Hepatocyte (in vitro differentiated cells): ENCODE data around the gene IFNL4. TPM values are rescaled to one million over a fixed set of nuclear protein-coding genes. Genes with fewer than 3 reads are reported as not detected.
"Not testable (repeated sequence)": the region's sequence is repeated elsewhere in the genome, so short reads cannot be mapped to it uniquely, and the experiment has no call there.

ENCODE experiments used
- DNase-seq: peaks from one replicate; pipeline ENCODE4 v3.0.0-alpha.2; 2016; ENCODE audit warnings: low spot score
- H2AFZ ChIP-seq: fragments of 200-600 bp; sonication (generic); 2 replicates; pipeline ENCODE4 v1.6.0; 2016; ENCODE audit warnings: antibody characterized with exemption, mild to moderate bottlenecking
- H3K27ac ChIP-seq: fragments of 200-600 bp; sonication (generic); 2 replicates; pipeline ENCODE4 v1.5.1; 2016; ENCODE audit warnings: mild to moderate bottlenecking
- H3K27me3 ChIP-seq: fragments of 200-600 bp; sonication (generic); 2 replicates; pipeline ENCODE4 v1.6.1; 2016
- H3K36me3 ChIP-seq: fragments of 200-600 bp; sonication (generic); replicated peaks from 2 replicates; pipeline ENCODE4 v1.5.1; 2016; ENCODE audit warnings: low read depth; ENCODE audit not compliant: insufficient read depth
- H3K4me1 ChIP-seq: fragments of 200-600 bp; sonication (generic); 2 replicates; pipeline ENCODE4 v1.5.1; 2016; ENCODE audit warnings: mild to moderate bottlenecking, moderate library complexity; ENCODE audit not compliant: insufficient read depth
- H3K4me2 ChIP-seq: fragments of 200-600 bp; sonication (generic); 2 replicates; pipeline ENCODE4 v1.6.0; 2016
- H3K4me3 ChIP-seq: fragments of 200-600 bp; sonication (generic); 2 replicates; pipeline ENCODE4 v1.5.1; 2016; ENCODE audit warnings: mild to moderate bottlenecking
- H3K79me2 ChIP-seq: fragments of 200-600 bp; sonication (generic); 2 replicates; pipeline ENCODE4 v1.6.0; 2017; ENCODE audit warnings: mild to moderate bottlenecking
- H3K9me2 ChIP-seq: fragments of 200-600 bp; sonication (generic); replicated peaks from 2 replicates; pipeline ENCODE4 v1.6.0; 2017; ENCODE audit warnings: mild to moderate bottlenecking; ENCODE audit not compliant: insufficient read depth
- H3K9me3 ChIP-seq: fragments of 200-600 bp; sonication (generic); 2 replicates; pipeline ENCODE4 v1.5.1; 2016; ENCODE audit warnings: low read depth, mild to moderate bottlenecking
- H4K20me1 ChIP-seq: fragments of 200-600 bp; sonication (generic); 2 replicates; pipeline ENCODE4 v1.6.0; 2016; ENCODE audit warnings: mild to moderate bottlenecking; ENCODE audit not compliant: insufficient read depth, poor library complexity, severe bottlenecking
- CTCF ChIP-seq: fragments of 200-600 bp; sonication (generic); IDR thresholded peaks from 2 replicates; pipeline ENCODE4 v1.5.1; 2016; ENCODE audit warnings: antibody characterized with exemption, mild to moderate bottlenecking; ENCODE audit not compliant: poor library complexity
- EZH2 ChIP-seq: fragments of 200-600 bp; sonication (generic); IDR thresholded peaks from 2 replicates; pipeline ENCODE4 v1.6.1; 2016; ENCODE audit warnings: antibody characterized with exemption, mild to moderate bottlenecking, borderline replicate concordance
- EZH2phosphoT487 ChIP-seq: fragments of 200-600 bp; sonication (generic); IDR thresholded peaks from one replicate; pipeline ENCODE4 v1.6.1; 2018; ENCODE audit warnings: antibody characterized with exemption, mild to moderate bottlenecking, low read depth, moderate library complexity; ENCODE audit not compliant: unreplicated experiment, severe bottlenecking
- WGBS: methylation state at CpG from one replicate; pipeline ENCODE4 v1.1.6; 2016; ENCODE audit warnings: low lambda C conversion rate; ENCODE audit errors: missing lambda C conversion rate; 5-methylcytosine and 5-hydroxymethylcytosine counted together
- polyA plus RNA-seq: library from polyadenylated mRNA; unstranded; fragments of >200 nt; fragmentation: Nextera tagmentation; extraction: Ambion mirVana; gene quantifications from 2 replicates; pipeline ENCODE4 v1.2.1, GENCODE V29; 2016
- total RNA-seq: library from RNA; depleted of rRNA; stranded (reverse); fragments of >200 nt; gene quantifications from 2 replicates; pipeline ENCODE4 v1.2.3, GENCODE V29; 2014

IFNL4 gene
- total and polyA plus RNA-seq, 2 experiments from 2014 or later: not detected

- no peak for DNase-seq
- Histone ChIP-seq H3K9me2 (no peaks in the 10 kb centered on the region), H3K4me2 (no peak overlapping the region), H3K4me3 (no peak overlapping the region), H4K20me1 (no peaks in the 10 kb centered on the region), H3K27ac (no peak overlapping the region), H3K9me3 (no peaks in the 10 kb centered on the region), H3K27me3 (no peaks in the 10 kb centered on the region), H3K4me1 (no peaks in the 10 kb centered on the region), H3K36me3 (no peaks in the 10 kb centered on the region), H2AFZ (no peak overlapping the region), H3K79me2 (no peaks in the 10 kb centered on the region)
- TF ChIP-seq CTCF: no peak
- TF ChIP-seq EZH2phosphoT487: no peak
- no peak for TF ChIP-seq EZH2
- 86% methylated on average over 13 of the region's 15 CpGs for WGBS
Measured at GRCh38 chr19:39218230-39219007, 30.2 kb downstream of the IFNL4 start.

DNA sequence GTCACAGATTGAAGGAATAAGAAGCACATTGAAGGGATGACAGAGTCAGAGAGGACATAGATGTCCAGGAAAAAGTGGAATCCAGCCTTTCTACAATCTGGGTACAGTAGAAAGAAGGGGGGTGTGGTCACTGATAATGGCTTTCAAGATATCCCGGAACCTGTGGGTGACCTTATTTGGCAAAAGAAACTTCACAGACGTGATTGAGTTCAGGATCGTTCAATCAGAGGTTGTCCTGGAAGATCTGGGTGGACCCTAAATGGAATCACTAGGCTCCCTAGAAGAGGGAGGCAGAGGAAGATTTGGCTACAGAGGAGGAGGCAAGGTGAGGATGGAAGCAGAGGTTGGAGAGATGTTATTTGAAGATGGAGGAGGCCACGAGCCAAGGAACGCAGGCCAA is 31.6 kb downstream of the IFNL4 start:
- TF ChIP-seq EZH2phosphoT487: no peak
- TF ChIP-seq EZH2: no peak
- no peak for TF ChIP-seq CTCF
- no peaks in the 10 kb centered on the region for H3K9me2 ChIP-seq
- H4K20me1 ChIP-seq: no peaks in the 10 kb centered on the region
- H3K9me3 ChIP-seq: no peaks in the 10 kb centered on the region
- no peaks in the 10 kb centered on the region for H3K79me2 ChIP-seq
- H3K36me3 ChIP-seq: no peaks in the 10 kb centered on the region
- no peak for DNase-seq
- no peaks in the 10 kb centered on the region for H3K27me3 ChIP-seq
- no peaks in the 10 kb centered on the region for H3K4me1 ChIP-seq
- H3K4me3 ChIP-seq: no peak overlapping the region
- H3K4me2 ChIP-seq: no peak overlapping the region
- 89% methylated on average over 5 of the region's 5 CpGs for WGBS
- H3K27ac ChIP-seq: no peak overlapping the region
- no peak overlapping the region for H2AFZ ChIP-seq

- not testable (repeated sequence) for DNase-seq, H3K27me3 ChIP-seq, H3K27ac ChIP-seq, H3K4me2 ChIP-seq, H3K9me2 ChIP-seq, H3K36me3 ChIP-seq, H3K9me3 ChIP-seq, H3K79me2 ChIP-seq, H4K20me1 ChIP-seq, H3K4me3 ChIP-seq, H2AFZ ChIP-seq, H3K4me1 ChIP-seq
- 95% methylated on average over 3 of the region's 3 CpGs for WGBS
Measured at GRCh38 chr19:39215323-39215722, 33.3 kb downstream of the IFNL4 start.

- Histone ChIP-seq H3K27me3 (no peaks in the 10 kb centered on the region), H3K79me2 (no peaks in the 10 kb centered on the region), H4K20me1 (no peaks in the 10 kb centered on the region), H3K4me2 (no peak overlapping the region), H3K4me3 (no peak overlapping the region), H3K27ac (no peak overlapping the region), H3K4me1 (no peaks in the 10 kb centered on the region), H3K36me3 (no peaks in the 10 kb centered on the region), H3K9me2 (no peaks in the 10 kb centered on the region), H2AFZ (no peak overlapping the region), H3K9me3 (no peaks in the 10 kb centered on the region)
- no peak for DNase-seq
- 29% methylated on average over 8 of the region's 8 CpGs for WGBS
- TF ChIP-seq CTCF: peak; percentile 42
- TF ChIP-seq EZH2phosphoT487: no peak
Measured at GRCh38 chr19:39212375-39212742, 36.3 kb downstream of the IFNL4 start.
